Right lobe of liver (tissue), 6 donors: ENCODE data around the gene KAT2B. TPM values are rescaled to one million over a fixed set of nuclear protein-coding genes. Genes with fewer than 3 reads are reported as not detected.

Experiments used
- ATAC-seq, 4 donors: fragments of 200-7000 bp; cut with Tn5 transposase; one replicate each; pipeline ENCODE4 v1.9.1; 2020; ENCODE audit warnings: mild to moderate bottlenecking in 4 of 4, moderate library complexity in 4 of 4
- DNase-seq, 3 donors: peaks; one replicate each; pipeline ENCODE4 v3.0.0-alpha.2; 2020
- H3K27ac ChIP-seq, 3 donors: fragments of 200-600 bp; one replicate each; pipeline ENCODE4 v1.8.0; 2022
- H3K27me3 ChIP-seq, 2 donors: fragments of 200-600 bp; one replicate each; pipeline ENCODE4 v1.8.0; 2022
- H3K36me3 ChIP-seq, 4 donors: fragments of 200-600 bp; sonication (generic) in 1 of 4; one replicate each; pipeline versions ENCODE4 v1.5.1 to v1.8.0; 2017 to 2022; ENCODE audit warnings: control low read depth in 1 of 4
- H3K4me1 ChIP-seq, 4 donors: fragments of 200-600 bp; sonication (generic) in 1 of 4; one replicate each; pipeline versions ENCODE4 v1.5.1 to v1.8.0; 2017 to 2022; ENCODE audit warnings: control low read depth in 1 of 4
- H3K4me3 ChIP-seq, 3 donors: fragments of 200-600 bp; one replicate each; pipeline ENCODE4 v1.8.0; 2022
- H3K9me3 ChIP-seq, 4 donors: fragments of 200-600 bp; sonication (generic) in 1 of 4; one replicate each; pipeline versions ENCODE4 v1.5.1 to v1.8.0; 2017 to 2022; ENCODE audit warnings: control low read depth in 1 of 4
- POLR2A ChIP-seq: fragments of 450-650 bp; IDR thresholded peaks from one replicate; pipeline ENCODE4 v1.6.1; 2017; ENCODE audit warnings: antibody characterized with exemption, mild to moderate bottlenecking
- WGBS: methylation state at CpG from one replicate; pipeline ENCODE4 v1.1.6; 2018; ENCODE audit warnings: low coverage, low lambda C conversion rate; ENCODE audit not compliant: insufficient coverage; ENCODE audit errors: missing lambda C conversion rate; 5-methylcytosine and 5-hydroxymethylcytosine counted together
- intact Hi-C, 2 donors: fragments of 100-400 bp; cut with DNase I; formaldehyde crosslinking; loops; one replicate each; pipeline versions ENCODE4 v1.11.2 to v1.14.1; 2022
- total RNA-seq, 6 experiments: library from RNA; depleted of rRNA in 2 of 6; stranded (reverse); fragments of >200 nt in 2 of 6; fragmentation: NEBNext Ultra II Directional in 3 of 6; extraction: Animal tissue kit (Norgen Biotek cat#: 25700) in 3 of 6; gene quantifications; one replicate each; pipeline versions ENCODE4 v1.1.0 to v1.2.4, GENCODE V29; 2016 to 2023
- TF ChIP-seq, protein P1 (sequence below), 4 donors: fragments of 200-600 bp in 3 of 4; fragments of 450-650 bp in 1 of 4; IDR thresholded peaks; one replicate each; pipeline versions ENCODE4 v1.5.1 to v1.8.0; 2016 to 2022; ENCODE audit warnings: antibody characterized with exemption in 4 of 4, mild to moderate bottlenecking in 2 of 4
- donor health status: DM: no; HTN: yes; CAD: no.
- donor health status: DM: no; HTN: no; CAD: no.
- donor health status: DM: no; HTN: no; CAD: no.
- donor health status: DM: no; HTN: yes; CAD: no.
- donor health status: DM: no; HTN: yes; CAD: no.

The KAT2B gene
- total RNA-seq, 6 experiments from 2014 or later: 25.6 to 35.7 (median 30.3) TPM

DNA sequence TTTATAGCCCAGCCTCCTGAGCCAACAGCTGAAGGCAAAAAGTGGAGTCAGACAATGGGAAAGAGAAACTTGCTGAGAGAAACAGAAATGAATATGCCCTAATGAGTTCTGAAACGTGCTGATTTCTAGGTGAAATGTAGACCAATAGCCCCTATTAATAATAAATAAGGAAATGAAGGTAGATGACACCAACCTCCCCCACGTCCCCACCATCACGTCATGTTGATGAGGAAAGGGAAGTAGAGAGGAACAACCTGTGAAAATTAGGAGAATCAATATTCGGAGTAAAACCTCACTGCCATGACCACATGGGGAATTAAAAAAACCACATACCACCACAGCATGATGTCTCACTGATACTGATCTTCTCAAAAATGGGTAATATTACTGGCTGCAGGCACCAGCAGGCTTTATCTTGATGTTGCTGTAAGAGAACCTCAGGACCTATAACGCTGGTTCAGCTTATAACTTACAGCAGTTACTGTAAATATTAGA lies 64.0 kb downstream of the KAT2B start:
- Histone ChIP-seq H3K9me3 (no peaks in the 10 kb centered on the region), H3K36me3 (no peaks in the 10 kb centered on the region), H3K27ac (no peak overlapping the region), H3K4me1 (peaks cover 0 to 16% (median 0%) of the 10 kb centered on the region in 4 donors), H3K27me3 (no peaks in the 10 kb centered on the region), H3K4me3 (no peak overlapping the region)
- TF ChIP-seq, protein P1, sequence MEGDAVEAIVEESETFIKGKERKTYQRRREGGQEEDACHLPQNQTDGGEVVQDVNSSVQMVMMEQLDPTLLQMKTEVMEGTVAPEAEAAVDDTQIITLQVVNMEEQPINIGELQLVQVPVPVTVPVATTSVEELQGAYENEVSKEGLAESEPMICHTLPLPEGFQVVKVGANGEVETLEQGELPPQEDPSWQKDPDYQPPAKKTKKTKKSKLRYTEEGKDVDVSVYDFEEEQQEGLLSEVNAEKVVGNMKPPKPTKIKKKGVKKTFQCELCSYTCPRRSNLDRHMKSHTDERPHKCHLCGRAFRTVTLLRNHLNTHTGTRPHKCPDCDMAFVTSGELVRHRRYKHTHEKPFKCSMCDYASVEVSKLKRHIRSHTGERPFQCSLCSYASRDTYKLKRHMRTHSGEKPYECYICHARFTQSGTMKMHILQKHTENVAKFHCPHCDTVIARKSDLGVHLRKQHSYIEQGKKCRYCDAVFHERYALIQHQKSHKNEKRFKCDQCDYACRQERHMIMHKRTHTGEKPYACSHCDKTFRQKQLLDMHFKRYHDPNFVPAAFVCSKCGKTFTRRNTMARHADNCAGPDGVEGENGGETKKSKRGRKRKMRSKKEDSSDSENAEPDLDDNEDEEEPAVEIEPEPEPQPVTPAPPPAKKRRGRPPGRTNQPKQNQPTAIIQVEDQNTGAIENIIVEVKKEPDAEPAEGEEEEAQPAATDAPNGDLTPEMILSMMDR (IDR thresholded peaks at IDR 0.05): no peak
- no peak for TF ChIP-seq POLR2A
- WGBS: 55% methylated on average over 5 of the region's 5 CpGs
- intact Hi-C loops: no loop called here
- peak in 1 of 4 donors; percentile 31 for ATAC-seq
- no peak for DNase-seq

DNA sequence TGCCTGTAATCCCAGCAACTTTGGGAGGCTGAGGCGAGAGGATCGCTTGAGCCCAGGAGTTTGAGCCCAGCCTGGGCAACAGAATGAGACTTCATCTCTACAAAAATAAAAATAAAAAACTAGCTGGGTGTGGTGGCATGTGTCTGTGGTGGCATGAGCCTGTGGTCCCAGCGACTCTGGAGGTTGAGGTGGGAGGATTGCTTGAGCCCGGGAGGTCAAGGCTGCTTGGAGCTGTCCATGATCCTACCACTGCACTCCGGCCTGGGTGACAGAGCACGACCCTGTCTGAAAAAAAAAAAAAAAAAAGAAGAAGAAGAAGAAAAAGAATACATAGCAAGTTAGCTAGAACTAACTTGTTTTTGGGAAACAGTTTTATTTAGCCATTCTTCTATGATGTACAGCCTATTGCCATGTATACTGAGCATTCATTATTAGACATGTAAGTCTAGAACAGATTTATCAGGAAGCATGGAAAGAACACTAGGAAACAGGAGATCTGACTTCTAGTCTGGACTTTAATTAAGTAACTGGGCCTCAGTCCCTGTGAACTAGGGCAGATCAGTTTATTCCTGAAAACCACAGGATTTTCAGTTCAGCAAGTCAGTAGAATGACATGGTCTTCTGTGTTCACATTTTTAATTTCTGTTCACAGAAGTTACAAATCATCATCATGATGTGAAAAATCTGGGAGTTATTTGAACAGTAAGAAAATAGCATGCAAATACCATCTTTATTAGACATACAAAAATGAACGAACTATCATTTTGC lies 65.5 kb downstream of the KAT2B start:
- 41% methylated on average over 5 of the region's 7 CpGs for WGBS
- DNase-seq (no peak), ATAC-seq (no peak)
- TF ChIP-seq, protein P1 (IDR thresholded peaks at IDR 0.05): no peak
- TF ChIP-seq POLR2A: no peak
- Histone ChIP-seq H3K4me3 (no peak overlapping the region), H3K27ac (no peak overlapping the region), H3K36me3 (no peaks in the 10 kb centered on the region), H3K9me3 (no peaks in the 10 kb centered on the region), H3K27me3 (no peaks in the 10 kb centered on the region), H3K4me1 (peaks cover 0 to 16% (median 0%) of the 10 kb centered on the region in 4 donors)
- intact Hi-C loops: no loop called here

DNA sequence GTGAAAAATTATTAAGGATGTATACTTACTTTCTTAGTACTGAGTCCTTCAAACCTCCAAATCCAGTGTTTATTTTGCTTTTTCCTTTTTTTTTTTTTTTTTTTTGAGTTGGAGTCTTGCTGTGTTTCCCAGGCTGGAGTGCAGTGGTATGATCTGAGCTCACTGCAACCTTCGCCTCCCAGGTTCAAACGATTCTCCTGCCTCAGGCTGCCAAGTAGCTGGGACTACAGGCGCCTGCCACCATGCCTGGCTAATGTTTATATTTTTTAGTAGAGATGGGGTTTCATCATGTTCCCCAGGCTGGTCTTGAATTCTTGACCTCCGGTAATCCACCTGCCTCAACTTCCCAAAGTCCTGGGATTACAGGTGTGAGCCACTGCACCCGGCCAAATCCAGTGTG lies 67.5 kb downstream of the KAT2B start:
- WGBS: 67% methylated on average over 5 of the region's 5 CpGs
- no peak for TF ChIP-seq POLR2A
- TF ChIP-seq, protein P1 (IDR thresholded peaks at IDR 0.05): no peak
- Histone ChIP-seq H3K9me3 (no peaks in the 10 kb centered on the region), H3K27me3 (no peaks in the 10 kb centered on the region), H3K4me1 (peaks cover 0 to 16% (median 0%) of the 10 kb centered on the region in 4 donors), H3K27ac (peak overlapping the region in 1 of 3 donors; percentile 11), H3K4me3 (no peak overlapping the region), H3K36me3 (peaks cover 0 to 10% (median 0%) of the 10 kb centered on the region in 4 donors)
- ATAC-seq (peak in 2 of 4 donors; percentile 40 to 65), DNase-seq (peak in 2 of 3 donors; percentile 50 to 62)
- intact Hi-C loops: no loop called here

DNA sequence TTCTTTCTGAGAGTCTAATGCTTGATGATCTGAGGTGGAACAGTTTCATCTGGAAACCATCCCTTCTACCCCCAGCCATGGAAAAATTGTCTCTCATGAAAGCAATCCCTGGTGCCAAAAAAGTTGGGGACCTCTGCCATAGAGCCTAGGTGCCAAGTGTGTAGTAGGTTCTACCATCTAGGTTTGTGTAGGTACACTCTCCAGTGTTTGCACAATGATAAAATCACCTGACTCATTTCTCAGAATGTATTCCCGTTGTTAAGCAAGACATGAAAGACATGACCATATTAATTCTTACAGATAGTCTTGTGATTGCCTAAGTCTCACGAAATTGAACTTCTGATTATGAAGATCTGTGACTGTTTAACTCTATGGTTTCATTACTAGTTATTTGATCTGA lies 68.6 kb downstream of the KAT2B start:
- ATAC-seq: peak; percentile 70 to 83 (median 78)
- H3K27ac ChIP-seq: no peak overlapping the region
- H3K4me3 ChIP-seq: no peak overlapping the region
- 24% methylated on average over 2 of the region's 2 CpGs for WGBS
- no peaks in the 10 kb centered on the region for H3K27me3 ChIP-seq
- intact Hi-C loops: no loop called here
- TF ChIP-seq POLR2A: no peak
- TF ChIP-seq, protein P1 (IDR thresholded peaks at IDR 0.05): no peak
- DNase-seq: peak in 1 of 3 donors; percentile 55
- no peaks in the 10 kb centered on the region for H3K9me3 ChIP-seq
- H3K36me3 ChIP-seq: peaks cover 0 to 12% (median 0%) of the 10 kb centered on the region in 4 donors
- peaks cover 0 to 16% (median 0%) of the 10 kb centered on the region in 4 donors for H3K4me1 ChIP-seq
